SKM-1 (cell line): ENCODE data around the gene PDE7B.
"Not testable (repeated sequence)": the region's sequence is repeated elsewhere in the genome, so short reads cannot be mapped to it uniquely, and the experiment has no call there.

Experiments used
- DNase-seq: peaks from one replicate; lab custom pipeline; 2025; ENCODE audit not compliant: unreplicated experiment; lab: John Stamatoyannopoulos, UW

The PDE7B gene

DNA sequence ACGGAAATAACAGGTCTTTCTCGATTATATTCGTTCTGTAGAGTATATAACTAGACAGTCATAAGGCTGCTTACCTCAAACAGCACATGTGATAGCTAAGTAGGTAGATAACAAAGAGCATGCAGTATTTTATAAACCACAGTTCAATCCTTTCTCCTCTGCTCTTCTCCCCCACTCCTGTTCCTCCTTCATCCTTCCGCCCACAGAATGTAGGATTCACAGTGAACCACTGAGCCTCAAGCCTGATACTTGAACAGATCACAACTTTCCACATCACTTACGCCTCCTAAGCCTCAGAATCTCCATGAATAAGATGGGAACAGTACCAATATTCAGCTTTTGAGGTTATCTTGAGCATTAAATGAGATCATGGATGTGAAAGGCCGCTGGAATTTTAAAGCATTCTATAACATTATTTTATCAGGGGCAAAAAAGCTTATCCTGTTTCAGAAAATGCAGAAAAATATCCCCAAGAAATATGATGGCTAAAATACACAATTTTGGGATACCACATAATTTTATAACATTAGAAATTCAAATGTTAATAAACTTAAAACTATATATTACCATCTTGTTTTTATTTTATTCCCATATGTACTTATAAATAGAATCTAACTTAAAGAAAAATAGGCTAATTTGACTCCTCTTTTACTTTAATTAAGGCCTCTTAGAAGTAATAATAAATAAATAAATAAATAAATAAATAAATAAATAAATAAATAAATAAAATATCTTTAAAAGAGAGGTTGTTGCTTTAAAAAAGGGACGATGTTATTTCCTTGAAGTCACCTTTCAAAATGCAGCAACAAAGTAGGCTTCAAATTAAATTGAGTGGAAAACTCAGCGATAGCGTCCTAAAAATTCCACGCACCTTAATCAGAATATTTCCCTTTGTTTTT is 365.3 kb downstream of the PDE7B start:
- no peak for DNase-seq

DNA sequence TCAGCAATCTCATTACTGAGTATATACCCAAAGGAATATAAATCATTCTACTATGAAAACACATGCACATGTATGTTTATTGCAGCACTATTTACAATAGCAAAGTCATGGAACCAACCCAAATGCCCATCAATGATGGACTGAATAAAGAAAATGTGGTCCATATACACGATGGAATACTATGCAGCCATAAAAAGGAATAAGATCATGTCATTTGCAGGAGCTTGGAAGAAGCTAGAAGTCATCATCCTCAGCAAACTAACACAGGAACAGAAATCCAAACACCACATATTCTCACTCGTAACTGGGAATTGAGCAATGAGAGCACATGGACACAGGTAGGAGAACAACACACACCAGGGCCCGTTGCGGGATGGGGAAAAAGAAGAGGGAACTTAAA is 373.5 kb downstream of the PDE7B start:
- DNase-seq = not testable (repeated sequence)

DNA sequence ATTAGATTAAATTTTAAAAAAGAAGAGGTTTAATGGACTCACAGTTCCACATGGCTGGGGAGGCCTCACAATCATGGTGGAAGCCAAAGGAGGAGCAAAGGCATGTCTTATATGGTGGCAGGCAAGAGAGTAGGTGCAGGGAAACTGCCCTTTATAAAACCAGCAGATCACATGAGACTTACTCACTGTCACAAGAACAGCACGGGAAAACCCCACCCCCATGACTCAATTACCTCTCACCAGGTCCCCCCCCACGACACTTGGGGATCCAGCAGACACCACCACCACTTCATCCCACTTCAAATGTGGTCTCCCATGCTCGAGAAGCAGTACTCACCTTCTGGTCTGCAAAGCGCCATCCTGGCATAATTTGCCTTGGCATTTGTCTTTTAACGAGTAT is 374.0 kb downstream of the PDE7B start:
- no peak for DNase-seq

DNA sequence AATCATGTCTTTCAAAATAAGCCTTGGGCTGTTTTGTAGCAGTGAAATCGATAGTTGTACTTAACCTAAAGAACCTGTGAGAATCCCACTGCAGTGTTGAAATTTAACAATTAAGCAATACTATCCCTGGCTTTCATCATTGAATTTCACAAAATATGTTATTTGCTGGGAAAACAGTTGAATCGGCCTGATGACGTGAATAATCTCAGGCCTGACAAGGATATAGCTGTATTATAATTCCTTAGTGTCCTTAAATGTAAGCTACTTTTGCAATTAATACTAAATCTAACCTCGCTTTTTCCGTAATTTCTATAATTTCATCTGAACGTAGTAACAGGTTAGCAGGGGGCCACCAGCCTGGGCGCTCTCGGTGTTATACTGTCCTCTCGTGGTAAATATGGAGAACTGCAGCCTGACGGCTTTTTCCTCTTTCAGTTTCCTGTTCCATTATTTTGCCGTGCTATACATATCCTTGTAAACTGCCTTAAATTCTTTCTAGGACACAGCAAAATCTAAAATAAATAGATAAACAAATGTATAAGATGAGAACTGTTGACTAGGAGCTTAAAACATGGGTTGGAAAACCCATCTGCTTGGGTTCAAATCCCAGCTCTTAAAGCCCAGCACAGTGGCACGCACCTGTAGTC is 374.6 kb downstream of the PDE7B start:
- peak; percentile 45 for DNase-seq

DNA sequence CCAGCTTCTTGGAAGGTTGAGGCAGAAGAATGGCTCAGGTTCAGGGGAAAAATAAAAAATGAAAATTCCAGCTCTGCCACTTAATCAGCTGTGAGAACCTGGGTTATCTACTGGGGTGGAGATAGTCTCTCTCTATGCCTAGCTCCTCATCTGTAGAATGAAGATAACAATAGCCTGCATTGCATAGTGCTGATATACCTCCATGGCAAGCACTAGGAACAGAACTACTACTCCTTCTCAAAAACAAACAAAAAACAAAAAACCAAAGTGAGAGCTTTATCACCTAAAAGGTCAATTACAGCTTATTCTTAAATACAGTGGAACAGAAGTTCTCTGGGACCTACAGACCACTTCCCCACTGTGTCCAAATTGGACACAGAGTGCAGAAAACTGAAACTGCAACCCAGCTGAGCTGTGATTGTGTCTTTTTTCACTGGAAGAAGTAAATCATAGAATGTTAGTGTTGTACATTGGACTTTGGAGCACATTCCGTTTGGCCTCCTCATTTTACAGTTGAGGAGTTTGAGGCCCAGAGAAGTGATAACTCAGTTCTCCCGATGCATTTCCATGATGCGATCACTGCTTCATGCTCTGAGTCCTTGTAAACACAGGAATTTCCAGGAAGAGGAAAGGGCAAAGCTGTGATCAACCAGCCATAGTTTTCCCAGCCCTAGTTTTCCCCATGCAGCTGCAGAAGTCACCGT is 375.3 kb downstream of the PDE7B start:
- no peak for DNase-seq

DNA sequence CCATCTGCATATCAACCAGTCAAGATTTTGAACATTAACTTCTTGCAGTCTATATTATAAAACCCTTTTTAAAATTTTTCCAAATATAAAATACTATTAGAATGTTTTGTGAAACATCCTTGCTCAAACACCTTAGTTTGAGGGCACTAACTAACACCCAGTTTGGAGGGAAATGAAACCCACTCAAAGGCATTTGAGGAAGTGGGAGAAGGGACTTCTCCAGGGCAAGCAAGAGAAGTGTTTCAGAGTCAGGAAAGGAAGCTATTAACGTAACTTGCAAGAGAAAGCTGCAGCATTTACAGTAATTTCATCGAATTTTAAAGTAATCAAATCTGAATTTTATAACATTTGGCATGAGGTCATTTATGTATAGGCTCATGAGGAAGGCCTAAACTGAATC is 377.3 kb downstream of the PDE7B start:
- DNase-seq = no peak

DNA sequence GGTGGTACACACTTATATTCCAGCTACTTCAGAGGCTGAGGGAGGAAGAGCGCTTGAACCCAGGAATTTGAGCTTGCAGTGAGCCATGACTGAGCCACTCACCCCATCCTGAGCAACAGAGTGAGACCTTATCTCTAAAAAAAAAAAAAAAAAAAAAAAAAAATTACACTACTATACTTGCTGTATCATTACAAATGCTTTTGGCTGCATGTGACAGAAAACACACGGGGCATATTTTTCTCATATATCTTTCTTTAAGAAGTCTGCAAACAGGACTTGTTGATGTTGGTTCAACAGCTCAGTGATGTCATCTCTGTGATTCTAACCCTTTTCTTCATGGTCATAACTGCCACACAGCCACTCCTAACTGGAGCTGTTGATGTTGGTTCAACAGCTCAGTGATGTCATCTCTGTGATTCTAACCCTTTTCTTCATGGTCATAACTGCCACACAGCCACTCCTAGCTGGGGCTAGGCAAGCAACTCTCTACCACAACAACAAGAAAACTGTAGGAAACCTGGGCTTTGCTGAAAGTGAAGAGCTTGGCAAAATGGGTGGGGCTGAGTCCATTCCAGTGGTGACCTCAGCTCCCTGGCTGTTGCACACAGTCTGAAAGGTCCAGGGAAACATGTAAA is 378.8 kb downstream of the PDE7B start:
- no peak for DNase-seq

DNA sequence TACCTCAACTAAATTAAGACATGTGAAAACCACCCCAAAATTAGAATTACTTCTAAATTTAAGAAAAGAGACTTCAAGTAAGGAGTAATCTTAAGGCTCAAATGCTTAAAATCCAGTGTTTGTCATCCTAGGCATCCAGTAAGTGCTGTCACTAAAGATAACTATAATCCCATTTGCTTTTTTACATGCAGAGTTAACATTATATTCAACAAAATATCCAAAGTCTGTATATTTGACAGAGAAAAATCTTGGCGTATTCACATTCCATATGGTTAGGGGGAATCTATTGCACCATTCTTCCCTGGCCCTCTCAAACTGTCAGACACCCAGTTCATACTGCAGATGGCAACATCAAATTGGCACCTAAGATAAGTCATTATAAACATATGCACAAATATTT is 381.2 kb downstream of the PDE7B start:
- DNase-seq = no peak

DNA sequence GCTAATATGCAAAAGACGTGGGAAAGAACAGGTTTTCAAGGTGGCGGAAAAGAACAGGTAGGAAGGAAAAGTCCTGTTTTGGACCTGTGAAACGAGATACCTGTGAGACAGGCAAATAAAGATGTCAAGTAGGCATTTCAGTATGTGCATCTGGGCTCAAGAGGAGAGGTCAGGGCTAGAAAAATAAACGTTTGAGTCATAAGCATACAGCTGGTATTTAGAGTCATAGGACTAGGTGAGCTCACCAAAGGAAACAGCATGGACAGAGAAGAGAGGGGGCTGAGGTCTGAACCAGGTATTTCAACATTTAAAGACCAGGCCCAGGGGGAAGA is 383.7 kb downstream of the PDE7B start:
- no peak for DNase-seq

DNA sequence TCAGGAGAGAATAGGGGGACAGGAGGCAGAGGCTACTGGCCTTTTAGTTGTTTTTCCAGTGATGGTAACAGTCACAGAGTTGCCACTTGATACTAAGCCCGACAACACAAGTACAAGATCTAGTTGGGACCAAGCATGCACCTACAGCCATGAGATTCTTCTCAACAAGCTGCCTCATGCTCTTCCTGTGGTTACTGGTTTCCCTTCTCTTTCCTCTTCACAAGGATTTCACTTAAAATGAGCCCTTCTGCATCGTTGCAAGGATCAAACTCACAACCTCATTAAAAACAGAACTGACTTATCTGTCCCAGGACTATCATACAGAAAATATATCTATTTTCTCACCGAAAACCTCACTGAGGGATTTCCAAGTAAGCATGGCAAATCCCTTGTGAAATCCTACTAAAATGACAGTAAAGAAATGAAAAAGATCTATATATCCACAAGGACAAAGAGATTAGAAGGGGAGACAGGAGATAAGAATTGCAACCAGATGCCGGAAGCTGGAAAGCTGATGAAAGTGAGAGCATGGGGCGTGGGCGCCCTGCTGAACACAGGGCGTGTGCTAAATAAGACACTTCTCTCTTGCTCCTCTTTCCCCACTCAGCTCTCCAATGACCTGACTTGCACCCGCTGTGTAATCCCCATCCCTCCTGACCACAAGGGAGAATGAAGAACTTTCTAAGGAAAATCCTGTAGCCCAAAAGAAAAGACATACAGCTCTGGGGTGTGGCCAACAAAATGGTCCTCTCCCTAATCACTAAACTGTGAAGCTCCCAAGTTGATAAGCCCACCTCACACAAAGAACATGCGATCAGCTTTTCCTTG is 385.2 kb downstream of the PDE7B start:
- DNase-seq = no peak

DNA sequence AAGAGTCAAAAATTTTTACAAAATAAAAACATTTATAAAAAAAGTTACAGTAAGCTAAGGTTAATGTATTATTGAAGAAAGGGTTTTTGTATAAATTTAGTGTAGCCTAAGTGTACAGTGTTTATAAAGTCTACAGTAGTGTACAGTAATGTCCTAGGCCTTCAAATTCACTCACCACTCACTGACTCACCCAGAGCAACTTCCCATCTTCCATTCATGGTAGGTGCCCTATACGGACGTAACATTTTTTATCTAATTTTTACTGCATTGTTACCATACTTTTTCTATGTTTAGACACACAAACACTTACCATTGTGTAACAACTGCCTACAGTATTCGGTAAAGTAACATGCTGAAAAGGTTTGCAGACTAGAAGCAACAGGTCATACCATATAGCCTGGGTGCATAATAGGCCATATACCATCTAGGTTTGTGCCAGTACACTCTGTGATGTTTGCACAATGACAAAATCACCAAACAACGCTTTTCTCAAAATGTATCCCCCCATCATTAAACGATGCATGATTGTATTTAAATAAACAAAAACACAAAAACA is 392.6 kb downstream of the PDE7B start:
- DNase-seq = no peak
